Ovary (tissue), 9 donors: ENCODE data around the gene SRMS. TPM values are rescaled to one million over a fixed set of nuclear protein-coding genes. Genes with fewer than 3 reads are reported as not detected.

Experiments used
- DNase-seq, 5 donors: peaks; one replicate each; pipeline ENCODE4 v3.0.0-alpha.2; 2019 to 2020
- H3K27ac ChIP-seq, 2 donors: fragments of 200-600 bp; one replicate each; pipeline versions ENCODE4 v1.5.1 to v1.8.0; 2019 to 2022
- H3K27me3 ChIP-seq: fragments of 200-600 bp; one replicate; pipeline ENCODE4 v1.8.0; 2022
- H3K36me3 ChIP-seq: fragments of 200-600 bp; sonication (generic); one replicate; pipeline ENCODE4 v1.5.1; 2019
- H3K4me1 ChIP-seq: one replicate; pipeline ENCODE4 v1.8.1; 2013; ENCODE audit warnings: mild to moderate bottlenecking, moderate library complexity; ENCODE audit not compliant: insufficient read depth
- H3K4me3 ChIP-seq: fragments of 200-600 bp; sonication (generic); one replicate; pipeline ENCODE4 v1.5.1; 2017
- H3K9me3 ChIP-seq, 2 donors: fragments of 200-600 bp in 1 of 2; sonication (generic) in 1 of 2; one replicate each; pipeline versions ENCODE4 v1.5.1 to v1.8.1; 2013 to 2019; ENCODE audit warnings: mild to moderate bottlenecking in 1 of 2, moderate library complexity in 1 of 2
- CTCF ChIP-seq, 3 donors: fragments of 450-650 bp in 2 of 3; fragments of 200-600 bp in 1 of 3; IDR thresholded peaks; one replicate each; pipeline versions ENCODE4 v1.5.1 to v1.8.0; 2016 to 2022; ENCODE audit warnings: antibody characterized with exemption in 3 of 3, mild to moderate bottlenecking in 1 of 3
- EP300 ChIP-seq: sonication (generic); formaldehyde crosslinking; IDR thresholded peaks from one replicate; pipeline ENCODE4 v1.6.1; 2017; ENCODE audit warnings: antibody characterized with exemption
- POLR2A ChIP-seq: fragments of 450-650 bp; IDR thresholded peaks from one replicate; pipeline ENCODE4 v1.6.1; 2017; ENCODE audit warnings: antibody characterized with exemption, mild to moderate bottlenecking, moderate library complexity
- WGBS, 3 donors: extraction: QIAGEN DNeasy Blood & Tissue Kit in 1 of 3; methylation state at CpG; one replicate each; pipeline versions ENCODE4 v1.1.5 to v1.1.7; 2013 to 2017; 5-methylcytosine and 5-hydroxymethylcytosine counted together
- intact Hi-C, 4 donors: fragments of 100-400 bp; cut with DNase I; formaldehyde crosslinking; loops; one replicate each; pipeline versions ENCODE4 v1.11.0 to v1.15.1; 2022 to 2023
- polyA plus RNA-seq, 2 donors: library from polyadenylated mRNA; stranded (reverse); fragments of 200-250 nt in 1 of 2; fragments of 350-450 nt in 1 of 2; fragmentation: Illumina TruSeq in 1 of 2; extraction: RNeasy Lipid Tissue Mini Kit (QIAGEN cat#74804) in 1 of 2; gene quantifications; one replicate each; pipeline ENCODE4 v1.2.3, GENCODE V29; 2013 to 2014
- total RNA-seq, 7 donors: library from RNA; depleted of rRNA in 2 of 7; stranded (reverse); fragments of >200 nt in 2 of 7; fragmentation: NEBNext Ultra II Directional in 3 of 7; extraction: Animal tissue kit (Norgen Biotek cat#: 25700) in 3 of 7; gene quantifications; one replicate each; pipeline versions ENCODE4 v1.1.0 to v1.2.4, GENCODE V29; 2016 to 2023
- donor health status: DM: no; HTN: no; CAD: no; lungs with moderate emphysema.
- donor health status: DM: no; HTN: no; CAD: no.
- donor health status: Bipolar disorder and iron deficiency.
- donor health status: DM: yes; HTN: yes; CAD: no.
- donor health status: DM: no; HTN: no; CAD: no.
- donor health status: DM: yes; HTN: yes; CAD: no.

SRMS gene
- total and polyA plus RNA-seq, 9 donors: not detected

- DNase-seq: peak; percentile 71 to 86 (median 81)
- Histone ChIP-seq H3K36me3 (no peaks in the 10 kb centered on the region), H3K27me3 (no peaks in the 10 kb centered on the region), H3K4me1 (peaks cover 10% of the 10 kb centered on the region), H3K4me3 (peak overlapping the region; percentile 69), H3K9me3 (no peaks in the 10 kb centered on the region), H3K27ac (peak overlapping the region; percentile 54 to 92)
- TF ChIP-seq EP300: no peak
- no peak for TF ChIP-seq POLR2A
- no peak for TF ChIP-seq CTCF (IDR thresholded peaks at IDR 0.05)
- intact Hi-C loops: no loop called here
- WGBS, 3 donors: 1% methylated on average over 29 to 68 of the region's 68 CpGs
Measured at GRCh38 chr20:63520934-63521601, 26.5 kb downstream of the SRMS start.

GRCh38 chr20:63520504-63520933 lies 27.0 kb downstream of the SRMS start, which contains the start of gene PPDPF:
TSS of gene PPDPF (plus strand) at chr20:63520765. CDS start at chr20:63521309, 544 bp downstream.
- Histone ChIP-seq H3K27ac (peak within 1 kb of the TSS; percentile 54 to 92), H3K4me3 (peak within 1 kb of the TSS; percentile 69), H3K9me3 (no peaks in the 10 kb centered on the region), H3K4me1 (peaks cover 10% of the 10 kb centered on the region), H3K27me3 (no peaks in the 10 kb centered on the region), H3K36me3 (no peaks in the 10 kb centered on the region)
- 0 to 1% (median 0%) methylated on average over 32 to 64 of the region's 64 CpGs for WGBS, 3 donors
- TF ChIP-seq EP300 (no peak), CTCF (IDR thresholded peaks at IDR 0.05) (no peak), POLR2A (peak; percentile 93)
- intact Hi-C loops: no loop called here
- DNase-seq: peak; percentile 81 to 91 (median 89)

- Histone ChIP-seq H3K9me3 (no peaks in the 10 kb centered on the region), H3K4me1 (peaks cover 10% of the 10 kb centered on the region), H3K4me3 (peak overlapping the region; percentile 69), H3K27ac (peak overlapping the region; percentile 15 to 92), H3K36me3 (no peaks in the 10 kb centered on the region), H3K27me3 (no peaks in the 10 kb centered on the region)
- TF ChIP-seq CTCF (IDR thresholded peaks at IDR 0.05) (peak in 2 of 3 donors; percentile 35 to 44), POLR2A (no peak), EP300 (no peak)
- intact Hi-C loops: no loop called here
- WGBS, 3 donors: 1% methylated on average over 50 to 72 of the region's 72 CpGs
- DNase-seq: peak; percentile 67 to 82 (median 81)
Measured at GRCh38 chr20:63519668-63520503, 27.7 kb downstream of the SRMS start.

GRCh38 chr20:63518946-63519667 lies 28.4 kb downstream of the SRMS start:
- peak in 3 of 5 donors; percentile 50 to 59 (median 54) for DNase-seq
- H3K27me3 ChIP-seq: no peaks in the 10 kb centered on the region
- peaks cover 10% of the 10 kb centered on the region for H3K4me1 ChIP-seq
- H3K36me3 ChIP-seq: no peaks in the 10 kb centered on the region
- WGBS, 3 donors: 57 to 76% (median 69%) methylated on average over 31 to 32 of the region's 32 CpGs
- no peaks in the 10 kb centered on the region for H3K9me3 ChIP-seq
- H3K4me3 ChIP-seq: peak overlapping the region; percentile 69
- peak overlapping the region in 1 of 2 donors; percentile 92 for H3K27ac ChIP-seq
- intact Hi-C loops: no loop called here
- TF ChIP-seq EP300 (no peak), CTCF (IDR thresholded peaks at IDR 0.05) (no peak), POLR2A (no peak)
